OCI-LY1 (cell line): ENCODE results near the gene SFTA2.

Experiments
- H2AFZ ChIP-seq: fragments of 200-600 bp; sonication (generic), shearing (Covaris generic); 2 replicates; pipeline ENCODE4 v1.6.0; 2014; ENCODE audit warnings: antibody characterized with exemption, mild to moderate bottlenecking, low read length
- H3F3A ChIP-seq: fragments of 200-600 bp; sonication (generic), shearing (Covaris generic); 2 replicates; pipeline ENCODE4 v1.6.0; 2014; ENCODE audit warnings: mild to moderate bottlenecking, antibody characterized with exemption, low read length, moderate library complexity; ENCODE audit not compliant: insufficient read depth
- H3K27ac ChIP-seq: fragments of 200-600 bp; sonication (generic); 2 replicates; pipeline ENCODE4 v1.5.1; 2014; ENCODE audit warnings: low read length, mixed run types, mild to moderate bottlenecking, low read depth; ENCODE audit not compliant: poor library complexity, severe bottlenecking
- H3K27me3 ChIP-seq: fragments of 200-600 bp; sonication (generic); 2 replicates; pipeline ENCODE4 v1.6.0; 2014; ENCODE audit warnings: antibody characterized with exemption, mild to moderate bottlenecking, low read length, moderate library complexity; ENCODE audit not compliant: insufficient read depth
- H3K36me3 ChIP-seq: fragments of 200-600 bp; sonication (generic); 2 replicates; pipeline ENCODE4 v1.6.1; 2014; ENCODE audit warnings: mild to moderate bottlenecking, antibody characterized with exemption, low read length, moderate library complexity, mixed read lengths; ENCODE audit not compliant: insufficient read depth
- H3K4me1 ChIP-seq: fragments of 200-600 bp; sonication (generic); 2 replicates; pipeline ENCODE4 v1.5.1; 2014; ENCODE audit warnings: mild to moderate bottlenecking, low read length, moderate library complexity; ENCODE audit not compliant: insufficient read depth, severe bottlenecking
- H3K4me2 ChIP-seq: fragments of 200-600 bp; sonication (generic), shearing (Covaris generic); 2 replicates; pipeline ENCODE4 v1.6.1; 2014; ENCODE audit warnings: low read length
- H3K4me3 ChIP-seq: fragments of 200-600 bp; sonication (generic); 2 replicates; pipeline ENCODE4 v1.5.1; 2014; ENCODE audit warnings: low read length, low read depth, mild to moderate bottlenecking, mixed read lengths; ENCODE audit not compliant: poor library complexity, severe bottlenecking
- H3K79me2 ChIP-seq: fragments of 200-600 bp; shearing (Covaris generic); 2 replicates; pipeline ENCODE4 v1.6.1; 2016; ENCODE audit warnings: mixed run types, low read length, mixed read lengths; ENCODE audit not compliant: insufficient read depth
- H3K9ac ChIP-seq: fragments of 200-600 bp; sonication (generic), shearing (Covaris generic); 2 replicates; pipeline ENCODE4 v1.6.1; 2014; ENCODE audit warnings: mild to moderate bottlenecking, low read length, mixed read lengths
- H3K9me2 ChIP-seq: fragments of 200-600 bp; sonication (generic), shearing (Covaris generic); 2 replicates; pipeline ENCODE4 v1.6.1; 2014; ENCODE audit warnings: low read depth, mild to moderate bottlenecking, low read length, mixed read lengths
- H3K9me3 ChIP-seq: fragments of 200-600 bp; shearing (Covaris generic); 2 replicates; pipeline ENCODE4 v1.6.1; 2014; ENCODE audit warnings: low read length, mixed read lengths
- H4K20me1 ChIP-seq: fragments of 200-600 bp; sonication (generic), shearing (Covaris generic); 2 replicates; pipeline ENCODE4 v1.6.0; 2016; ENCODE audit warnings: mild to moderate bottlenecking, low read length; ENCODE audit not compliant: insufficient read depth
- CTCF ChIP-seq: fragments of 200-600 bp; sonication (generic), shearing (Covaris generic); IDR thresholded peaks from 2 replicates; pipeline ENCODE4 v1.5.1; 2017; ENCODE audit warnings: mild to moderate bottlenecking, antibody characterized with exemption, low read length, moderate library complexity, mixed read lengths
- EZH2 ChIP-seq: fragments of 200-600 bp; sonication (generic), shearing (Covaris generic); IDR thresholded peaks from 2 replicates; pipeline ENCODE4 v1.8.0; 2017; ENCODE audit warnings: borderline replicate concordance, mixed run types, mild to moderate bottlenecking, antibody characterized with exemption, low read length, moderate library complexity, mixed read lengths

The SFTA2 gene

GRCh38 chr6:30945281-30945680 is 13.3 kb upstream of the SFTA2 start:
- Histone ChIP-seq H3K9ac (no peak overlapping the region), H3K27ac (no peak overlapping the region), H3F3A (no peaks in the 10 kb centered on the region), H3K79me2 (no peaks in the 10 kb centered on the region), H3K9me2 (no peaks in the 10 kb centered on the region), H3K36me3 (no peaks in the 10 kb centered on the region), H3K9me3 (no peaks in the 10 kb centered on the region), H2AFZ (no peak overlapping the region), H3K4me3 (no peak overlapping the region), H4K20me1 (no peaks in the 10 kb centered on the region), H3K4me2 (no peak overlapping the region), H3K4me1 (no peaks in the 10 kb centered on the region), H3K27me3 (0 out of 2 replicates have a peak, but pooled peaks cover 5% of the 10 kb centered on the region)
- TF ChIP-seq EZH2, result no peak
- no peak for TF ChIP-seq CTCF

- Histone ChIP-seq H3K4me3 (no peak overlapping the region), H3K4me2 (no peak overlapping the region), H3K36me3 (no peaks in the 10 kb centered on the region), H3K9ac (no peak overlapping the region), H3K79me2 (no peaks in the 10 kb centered on the region), H3K27me3 (0 out of 2 replicates have a peak, but pooled peaks cover 5% of the 10 kb centered on the region), H3K9me3 (no peaks in the 10 kb centered on the region), H3K4me1 (no peaks in the 10 kb centered on the region), H4K20me1 (no peaks in the 10 kb centered on the region), H3K9me2 (no peaks in the 10 kb centered on the region), H3K27ac (no peak overlapping the region), H2AFZ (no peak overlapping the region), H3F3A (no peaks in the 10 kb centered on the region)
- TF ChIP-seq CTCF, result no peak
- TF ChIP-seq EZH2, result no peak
Observed at GRCh38 chr6:30944051-30944450, 12.1 kb upstream of the SFTA2 start.

DNA sequence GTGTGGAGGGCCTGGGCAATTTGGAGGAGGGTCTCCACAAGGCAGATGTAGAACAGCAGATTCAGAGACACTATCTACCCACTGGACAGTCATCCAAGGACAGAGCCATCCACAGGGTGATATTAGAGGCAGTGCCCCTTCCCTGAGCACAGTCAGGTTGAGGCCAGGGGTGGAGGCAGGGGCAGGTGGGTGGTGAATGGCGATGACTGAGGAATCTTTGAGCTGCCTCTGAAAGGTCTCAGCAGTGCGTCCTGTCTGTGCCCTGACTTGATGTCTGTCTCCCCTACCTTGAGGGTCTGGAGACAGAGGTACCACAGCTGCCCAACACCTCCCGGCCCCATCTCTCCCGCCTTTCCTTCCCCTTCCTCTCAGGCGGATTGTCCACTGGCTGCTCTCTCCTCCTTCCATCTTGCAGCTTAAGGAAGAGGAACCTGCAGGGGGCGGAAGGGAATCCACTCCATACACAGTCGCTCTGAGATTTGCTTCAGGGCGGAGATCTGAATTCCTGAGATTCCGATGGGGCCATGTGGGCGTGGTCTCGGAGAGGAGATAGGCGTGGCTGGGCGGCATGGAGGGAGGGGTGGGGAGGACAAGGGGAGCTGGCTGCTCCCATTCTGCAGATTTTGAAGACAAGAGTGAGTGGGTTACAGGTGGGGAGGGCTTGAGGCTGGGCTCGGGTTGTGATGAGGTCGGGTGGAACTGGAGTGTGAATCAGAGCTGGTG is 10.5 kb upstream of the SFTA2 start:
- H3K4me2 ChIP-seq, result no peak overlapping the region
- no peaks in the 10 kb centered on the region for H3K4me1 ChIP-seq
- no peak overlapping the region for H2AFZ ChIP-seq

More for the DNA sequence above, 10.5 kb upstream of the SFTA2 start:
- Histone ChIP-seq H3K36me3 (no peaks in the 10 kb centered on the region), H3F3A (no peaks in the 10 kb centered on the region), H4K20me1 (no peaks in the 10 kb centered on the region), H3K27me3 (0 out of 2 replicates have a peak, but pooled peaks cover 5% of the 10 kb centered on the region), H3K27ac (no peak overlapping the region), H3K79me2 (no peaks in the 10 kb centered on the region), H3K9ac (no peak overlapping the region), H3K9me3 (no peaks in the 10 kb centered on the region), H3K4me3 (no peak overlapping the region), H3K9me2 (no peaks in the 10 kb centered on the region)
- TF ChIP-seq CTCF (no peak), EZH2 (no peak)
